GDM1 (cell line): ENCODE measurements around the gene CSNK1G1.
A peak's percentile ranks its signal among the peaks of the same experiment; 100 is the strongest.
"Not testable (repeated sequence)": the region's sequence is repeated elsewhere in the genome, so short reads cannot be mapped to it uniquely, and the experiment has no call there.

Experiments used
- DNase-seq: peaks from one replicate; lab custom pipeline; 2025; lab: John Stamatoyannopoulos, UW

The CSNK1G1 gene

DNA sequence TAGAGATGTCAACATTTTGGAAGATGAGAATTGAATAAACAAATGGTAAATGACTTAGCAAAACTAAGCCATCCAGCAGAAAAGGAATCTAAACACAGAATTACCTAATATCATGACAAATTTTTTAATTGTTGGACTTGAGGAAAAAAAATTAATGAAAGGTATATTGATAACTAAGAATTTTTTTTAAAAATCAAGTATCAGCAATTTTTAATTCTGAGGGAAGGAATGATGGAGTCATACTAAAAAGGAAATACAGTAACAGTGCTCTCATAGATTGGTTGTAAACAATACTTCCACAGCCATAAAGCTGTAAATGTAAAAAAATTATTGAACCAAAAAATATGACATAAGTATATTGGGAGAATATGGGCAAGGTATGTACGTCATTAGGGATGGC lies 68.0 kb downstream of the CSNK1G1 start:
- DNase-seq, result no peak

DNA sequence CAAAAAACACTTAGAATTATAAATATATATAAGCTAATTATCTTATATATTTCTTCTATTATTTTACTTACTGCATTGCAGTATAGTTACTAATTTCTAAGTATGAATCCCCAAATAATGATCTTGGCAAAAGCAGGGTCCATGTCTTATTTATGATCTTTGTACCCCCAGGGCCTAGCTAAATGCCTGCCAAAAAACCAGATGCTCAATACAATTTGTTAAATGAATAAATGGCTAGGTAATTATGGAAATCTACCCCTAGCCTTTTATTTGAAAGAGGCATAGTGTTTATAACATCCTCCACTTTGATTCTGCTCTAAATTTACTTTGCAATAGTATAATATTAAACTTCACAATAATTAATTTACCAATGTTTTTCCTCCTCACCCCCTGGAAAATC lies 69.5 kb downstream of the CSNK1G1 start:
- DNase-seq, result no peak

DNA sequence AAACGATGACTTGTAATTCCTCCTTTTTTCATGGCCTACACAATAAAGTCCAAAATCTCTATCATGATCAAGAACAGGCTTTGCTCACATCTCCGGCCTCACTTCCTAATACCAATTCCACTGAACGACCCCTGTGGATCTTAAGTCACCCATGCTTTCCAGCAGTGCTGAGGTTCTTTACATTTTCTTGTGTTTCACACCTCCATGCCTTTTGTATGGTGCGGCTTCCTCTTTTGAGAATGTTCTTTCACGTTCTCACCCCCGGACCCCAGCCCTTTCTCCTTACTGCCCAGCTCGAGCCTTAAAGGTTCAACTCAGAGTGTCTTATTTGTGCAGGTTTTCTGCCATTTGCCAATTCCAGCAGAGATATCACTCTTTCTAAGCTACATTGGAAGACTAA lies 70.1 kb downstream of the CSNK1G1 start:
- DNase-seq, result no peak

DNA sequence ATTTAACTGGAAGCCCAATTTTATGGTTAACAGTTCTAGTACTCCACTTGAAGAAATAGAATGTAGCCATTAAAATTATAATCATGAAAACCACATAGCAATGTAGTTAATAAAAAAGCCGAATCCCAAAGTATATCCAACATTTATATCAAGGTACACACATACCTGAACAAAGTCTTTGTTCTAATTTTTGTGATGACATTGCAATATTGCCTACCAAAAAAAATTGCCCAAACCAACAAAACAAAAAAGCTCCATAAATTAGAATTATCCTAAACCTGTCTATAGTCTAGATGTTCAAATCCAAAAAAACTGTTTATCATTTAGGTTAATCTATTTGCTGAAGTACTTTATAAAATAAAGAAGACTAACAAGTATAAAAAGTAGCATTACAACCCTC lies 70.8 kb downstream of the CSNK1G1 start:
- DNase-seq, result no peak

DNA sequence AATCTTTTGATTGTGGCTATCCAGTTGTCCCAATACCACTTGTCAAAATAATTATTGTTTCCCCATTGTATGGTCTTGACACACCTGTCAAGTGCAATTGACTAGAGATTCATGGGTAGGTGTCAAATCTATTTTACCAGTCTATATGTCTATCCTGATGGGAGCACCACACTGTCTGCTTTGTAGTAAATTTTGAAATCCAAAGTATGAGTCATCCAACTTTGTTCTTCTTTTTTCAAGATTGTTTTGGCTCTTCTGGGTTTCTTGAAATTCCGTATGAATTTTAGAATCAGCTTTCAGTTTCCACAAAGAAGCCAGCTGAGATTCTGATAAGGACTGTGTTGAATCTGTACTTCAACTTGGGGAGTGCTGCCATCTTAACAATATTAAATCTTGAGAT lies 71.9 kb downstream of the CSNK1G1 start:
- no peak for DNase-seq

DNA sequence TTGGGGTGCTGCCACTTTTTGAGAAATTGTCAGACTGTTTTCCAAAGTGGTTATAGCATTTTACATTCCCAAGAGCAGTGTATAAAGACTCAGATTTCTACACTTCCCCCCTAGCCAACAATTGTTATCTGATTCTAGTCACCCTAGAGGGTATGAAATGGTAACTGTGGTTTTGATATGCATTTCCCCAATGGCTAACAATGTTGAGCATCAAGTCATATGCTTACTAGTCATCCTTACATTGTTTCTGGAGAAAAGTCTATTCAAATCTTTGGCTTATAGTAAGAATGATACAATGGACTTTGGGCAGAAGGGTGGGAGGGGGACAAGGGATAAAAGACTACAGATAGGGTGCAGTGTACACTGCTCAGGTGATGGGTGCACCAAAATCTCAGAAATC lies 73.3 kb downstream of the CSNK1G1 start:
- no peak for DNase-seq

DNA sequence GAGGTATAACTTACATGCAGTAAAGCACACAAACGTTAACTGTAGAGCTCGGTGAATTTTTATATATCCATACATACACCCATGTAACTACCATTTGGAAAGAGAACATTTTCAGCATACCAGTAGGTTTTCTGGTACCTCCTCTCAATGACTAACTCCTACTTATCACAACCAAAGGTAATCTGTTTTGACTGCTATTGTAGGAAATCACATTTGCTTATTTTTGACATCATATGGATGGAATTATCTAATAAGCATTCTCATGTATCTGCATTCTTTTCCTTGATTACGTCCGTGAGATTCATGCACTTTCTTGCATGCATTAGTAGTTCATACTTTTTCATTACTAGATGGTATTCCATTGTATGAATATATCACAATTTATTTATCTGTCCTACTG lies 76.8 kb downstream of the CSNK1G1 start:
- DNase-seq, result no peak

DNA sequence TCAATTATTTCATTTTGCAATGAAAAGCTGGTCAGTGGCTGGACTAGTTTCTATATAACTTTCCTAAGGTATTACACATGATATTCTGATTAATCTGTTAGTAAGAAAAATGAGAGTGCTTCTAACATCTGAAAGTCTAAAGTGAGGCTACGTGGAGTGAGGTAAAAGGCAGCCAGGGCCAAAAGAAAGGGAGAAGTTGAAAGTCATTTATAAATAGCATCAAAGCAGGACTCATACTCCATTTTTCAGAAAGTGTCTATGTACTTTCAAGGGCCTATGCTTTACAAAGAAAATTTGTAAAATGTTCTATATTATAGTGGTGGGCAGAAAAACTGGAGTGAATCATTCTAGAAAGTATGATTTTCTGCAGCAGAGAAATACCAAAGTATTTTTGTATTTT lies 80.0 kb downstream of the CSNK1G1 start:
- no peak for DNase-seq

DNA sequence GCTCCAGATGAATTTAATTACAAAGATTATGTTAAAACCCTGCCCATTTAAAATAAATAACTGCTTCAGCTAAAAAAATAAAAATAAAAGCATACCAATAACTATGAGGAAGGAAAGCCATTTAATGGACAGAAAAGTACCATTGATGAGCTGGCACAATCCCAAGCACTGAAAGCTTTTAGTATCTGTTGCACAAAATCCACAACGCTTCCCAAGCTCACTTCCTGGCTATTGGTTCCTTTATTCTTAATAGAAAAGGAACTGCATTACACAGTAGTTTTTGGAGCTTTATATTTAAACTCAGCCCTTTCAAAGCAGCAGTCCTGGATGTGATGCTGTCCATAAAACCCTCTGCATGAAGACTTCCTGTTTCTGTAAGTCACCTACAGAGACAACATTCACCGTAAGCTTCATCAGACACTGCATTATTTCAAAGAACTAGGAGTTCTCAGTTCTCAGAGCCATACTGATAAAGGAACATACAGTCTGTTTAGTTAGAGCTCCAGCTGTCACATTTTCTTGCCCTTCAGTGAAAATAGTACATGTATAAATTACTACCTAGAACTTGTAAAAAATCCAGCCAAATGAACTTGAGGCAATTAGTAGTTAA lies 81.5 kb downstream of the CSNK1G1 start:
- DNase-seq, result peak; percentile 4

DNA sequence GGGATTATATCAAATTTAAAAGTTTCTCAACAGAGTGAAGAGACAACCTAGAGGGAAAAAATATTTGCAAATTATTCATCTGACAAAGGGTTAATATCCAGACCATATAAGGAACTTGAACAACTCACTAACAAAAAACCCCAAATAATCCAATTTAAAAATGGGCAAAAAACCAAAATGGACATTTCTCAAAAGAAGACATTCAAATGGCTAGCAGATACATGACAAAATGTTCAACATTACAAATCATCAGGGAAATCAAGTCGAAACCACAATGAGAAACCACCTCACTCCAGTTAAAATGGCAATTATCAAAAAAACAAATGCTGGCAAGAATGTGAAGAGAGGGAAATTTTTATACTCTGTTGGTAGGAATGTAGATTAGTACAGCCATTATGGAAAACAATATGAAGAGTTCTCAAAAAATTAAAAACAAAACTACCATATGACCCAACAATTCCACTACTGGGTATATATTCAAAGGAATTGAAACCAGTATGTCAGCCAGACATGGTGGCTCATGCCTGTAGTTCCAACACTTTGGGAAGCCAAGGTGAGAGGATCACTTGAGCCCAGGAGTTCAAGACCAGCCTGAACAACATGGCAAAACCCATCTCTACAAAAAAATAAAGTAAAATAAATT lies 88.5 kb downstream of the CSNK1G1 start:
- DNase-seq, result no peak

DNA sequence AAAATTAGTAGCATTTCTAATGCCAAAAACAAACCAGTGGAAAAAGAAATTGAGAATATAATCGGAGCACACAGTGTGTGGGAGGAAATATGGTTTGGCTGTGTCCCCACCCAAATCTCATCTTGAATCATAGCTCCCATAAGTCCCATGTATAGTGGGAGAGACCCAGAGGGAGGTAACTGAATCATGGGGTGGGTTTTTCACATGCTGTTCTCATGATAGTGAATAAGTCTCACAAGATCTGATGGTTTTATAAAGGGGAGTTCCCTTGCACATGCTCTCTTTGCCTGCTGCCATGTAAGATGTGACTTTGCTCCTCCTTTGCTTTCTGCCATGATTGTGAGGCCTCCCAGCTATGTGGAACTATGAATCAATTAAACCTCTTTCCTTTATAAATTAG lies 90.8 kb downstream of the CSNK1G1 start:
- DNase-seq, result not testable (repeated sequence)

DNA sequence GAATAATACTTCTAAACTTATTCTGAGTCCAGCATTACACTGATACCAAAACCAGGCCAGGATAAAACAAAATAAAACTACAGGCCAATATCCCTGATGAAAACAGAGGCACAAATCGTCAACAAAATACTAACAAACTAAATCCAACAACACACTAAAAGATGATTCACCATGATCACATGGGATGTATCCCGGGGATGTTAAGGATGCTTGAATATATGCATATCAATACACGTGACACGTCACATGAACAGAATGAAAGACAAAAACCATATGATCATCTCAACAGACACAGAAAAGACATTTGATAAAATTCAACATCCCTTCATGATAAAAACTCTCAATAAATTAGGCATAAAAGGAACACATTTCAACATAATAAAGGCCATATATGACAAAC lies 91.5 kb downstream of the CSNK1G1 start:
- no peak for DNase-seq

DNA sequence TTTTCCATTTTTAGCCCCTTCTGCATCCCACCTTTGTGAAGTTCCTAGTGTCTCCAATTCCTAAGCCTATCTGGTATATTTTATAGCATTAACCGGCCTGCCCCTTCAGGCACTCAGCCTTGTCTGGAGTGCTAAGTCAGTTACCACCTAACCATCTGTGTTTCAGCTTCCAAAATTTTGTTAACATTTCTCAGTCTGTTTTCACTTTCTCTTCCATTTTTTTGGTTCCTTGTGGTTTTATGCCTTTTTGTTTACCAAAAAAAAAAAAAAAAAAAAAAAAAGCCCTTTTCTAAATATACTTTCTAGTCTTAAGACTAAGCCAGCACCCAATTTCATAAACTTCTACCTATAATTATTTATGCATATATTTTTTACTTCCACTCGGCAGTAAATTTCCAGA lies 92.4 kb downstream of the CSNK1G1 start:
- no peak for DNase-seq

DNA sequence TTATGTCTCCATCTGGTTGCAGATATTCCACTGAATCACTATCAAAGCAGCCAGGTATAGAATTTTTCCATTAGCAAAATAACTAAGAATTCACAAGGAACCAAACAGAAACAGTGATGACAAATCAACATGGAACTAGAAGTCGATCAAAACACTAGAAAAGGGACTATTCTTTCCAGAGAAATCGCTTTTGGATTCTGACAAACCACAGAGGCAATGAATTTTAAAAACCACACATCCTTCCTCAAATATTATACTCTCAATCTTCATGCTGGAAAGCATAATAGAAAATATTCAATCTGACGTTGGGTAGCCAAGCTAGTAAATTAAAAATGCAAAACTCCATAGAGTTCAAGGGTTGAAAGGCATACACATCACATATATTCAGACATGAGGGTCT lies 99.9 kb downstream of the CSNK1G1 start:
- no peak for DNase-seq

DNA sequence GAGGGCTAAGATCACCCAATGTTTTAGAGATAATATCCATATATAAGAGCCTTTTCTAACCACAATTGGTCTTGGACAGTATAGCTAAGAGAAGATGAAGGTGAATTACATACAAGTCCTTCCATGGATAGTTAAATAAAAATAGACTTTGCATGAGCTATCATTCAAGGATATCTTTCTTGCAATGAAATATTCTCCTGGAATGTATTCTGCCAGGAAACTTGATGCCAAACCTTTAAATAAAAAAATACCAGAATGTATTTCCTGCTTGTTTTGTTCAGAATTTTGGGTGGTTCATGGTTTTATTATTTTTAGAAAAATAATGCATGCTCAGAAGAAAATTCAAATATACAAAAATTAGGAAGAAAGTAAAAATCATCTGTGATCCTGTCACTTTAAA lies 104.3 kb downstream of the CSNK1G1 start:
- DNase-seq, result no peak

DNA sequence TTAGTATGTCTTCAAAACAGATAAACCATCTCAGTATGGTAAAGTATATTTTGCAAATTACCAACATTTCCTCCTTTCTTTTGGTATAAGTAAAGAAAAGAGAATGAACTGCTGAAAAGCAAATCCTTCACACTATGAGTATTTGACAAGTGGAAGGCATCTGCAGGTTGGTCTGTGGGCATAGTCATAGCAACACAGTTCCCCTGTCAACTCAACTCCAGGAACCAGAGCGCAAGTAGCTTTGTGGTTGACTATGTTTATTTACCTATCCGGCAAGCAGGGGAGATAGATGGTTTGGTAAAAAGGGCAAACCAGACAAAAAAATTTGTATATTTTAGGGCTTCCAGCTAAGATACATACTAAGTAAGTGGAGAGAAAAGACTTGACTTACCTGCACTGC lies 104.9 kb downstream of the CSNK1G1 start:
- no peak for DNase-seq

DNA sequence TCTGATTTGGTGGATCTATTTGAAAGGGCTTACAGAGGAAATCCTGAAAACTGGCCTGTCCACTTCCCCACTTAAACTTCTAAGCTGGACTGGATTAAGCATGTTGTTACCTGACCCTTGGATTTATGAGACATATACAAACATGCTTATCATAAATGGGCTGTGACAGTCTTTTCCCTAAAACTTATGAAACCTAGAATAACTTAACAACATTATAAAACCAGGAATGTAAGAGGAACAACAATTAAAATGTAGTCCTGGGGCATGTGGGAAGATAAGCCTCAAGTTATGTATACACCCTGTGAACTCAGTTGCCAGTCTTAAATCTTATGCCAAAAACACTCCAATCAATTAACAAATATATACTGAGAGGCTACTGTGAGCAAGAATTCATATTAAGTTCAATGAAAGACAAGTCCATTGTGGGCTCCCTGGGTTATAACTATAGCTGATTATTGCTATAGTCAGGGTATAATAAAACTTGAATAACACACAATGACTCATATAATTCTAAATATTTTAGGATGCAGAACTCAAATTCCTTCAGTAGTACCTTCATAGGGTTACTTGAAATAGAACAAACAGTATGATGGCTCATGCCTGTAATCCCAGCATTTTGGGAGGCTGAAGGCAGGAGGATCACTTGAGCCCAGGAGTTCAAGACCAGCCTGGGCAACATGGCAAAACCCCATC lies 105.9 kb downstream of the CSNK1G1 start:
- no peak for DNase-seq

DNA sequence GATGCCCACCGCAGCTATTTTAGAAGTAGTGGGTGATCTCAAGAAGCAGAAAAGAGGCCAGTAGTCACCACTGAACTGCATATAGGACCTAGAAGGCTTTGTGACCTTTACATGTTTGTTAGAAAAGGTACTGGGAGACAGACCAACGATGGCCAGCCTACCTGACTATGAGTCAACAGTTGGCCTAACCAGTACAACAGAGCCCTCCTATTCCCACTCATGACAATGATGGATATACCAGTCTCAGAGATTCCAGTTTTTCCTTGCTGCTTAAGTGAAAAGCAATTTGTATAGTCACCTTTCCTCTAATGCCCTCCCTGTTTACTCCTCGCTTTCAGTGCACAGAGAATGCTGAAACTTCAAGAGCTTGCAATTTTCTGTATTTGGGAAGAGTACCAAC lies 106.6 kb downstream of the CSNK1G1 start:
- DNase-seq, result no peak

DNA sequence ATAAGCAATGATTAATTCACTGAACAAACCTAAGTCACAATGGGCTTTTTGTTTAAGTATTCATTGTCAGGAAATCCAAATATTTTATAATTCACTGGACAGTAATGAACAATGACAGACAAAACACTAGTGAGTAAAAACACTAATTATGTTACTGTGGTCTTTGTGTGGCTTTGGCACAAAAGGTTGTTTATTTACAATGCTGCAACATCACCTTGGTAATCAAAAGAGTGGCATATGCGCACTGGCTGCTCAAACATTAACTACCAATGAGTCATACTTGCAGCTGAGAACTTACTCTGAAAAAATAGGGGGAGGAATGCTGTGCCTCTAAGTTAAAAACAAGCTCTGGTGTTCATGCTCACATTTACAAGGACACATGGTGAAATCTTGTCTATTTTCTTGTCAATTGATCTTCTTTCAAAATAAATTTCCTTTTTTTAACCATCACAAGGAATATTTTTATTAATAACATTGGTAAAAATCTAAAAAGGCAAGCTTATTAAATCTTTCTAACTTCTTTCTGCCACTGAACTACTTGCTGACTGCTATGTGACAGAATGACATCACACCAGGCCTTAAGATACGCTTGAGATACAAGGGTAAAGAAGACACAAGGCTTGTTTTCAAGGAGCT lies 107.9 kb downstream of the CSNK1G1 start:
- DNase-seq, result no peak

DNA sequence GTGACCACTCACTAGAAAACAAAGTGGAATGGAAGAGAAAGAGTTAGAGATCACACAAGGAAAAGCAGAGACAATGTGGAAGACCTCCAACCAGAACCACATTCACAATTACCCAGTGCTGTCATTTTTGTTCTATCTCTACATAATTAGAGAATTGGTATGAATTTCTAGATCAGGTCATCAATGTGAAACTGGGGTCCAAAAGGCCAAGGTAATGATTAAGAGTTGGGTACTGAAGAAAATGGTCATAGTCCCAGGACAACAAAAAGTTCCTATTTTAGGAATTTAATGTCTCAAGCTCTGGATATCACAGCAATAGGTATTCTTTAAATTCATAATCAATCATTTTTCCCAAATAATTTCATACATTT lies 108.5 kb downstream of the CSNK1G1 start:
- no peak for DNase-seq

DNA sequence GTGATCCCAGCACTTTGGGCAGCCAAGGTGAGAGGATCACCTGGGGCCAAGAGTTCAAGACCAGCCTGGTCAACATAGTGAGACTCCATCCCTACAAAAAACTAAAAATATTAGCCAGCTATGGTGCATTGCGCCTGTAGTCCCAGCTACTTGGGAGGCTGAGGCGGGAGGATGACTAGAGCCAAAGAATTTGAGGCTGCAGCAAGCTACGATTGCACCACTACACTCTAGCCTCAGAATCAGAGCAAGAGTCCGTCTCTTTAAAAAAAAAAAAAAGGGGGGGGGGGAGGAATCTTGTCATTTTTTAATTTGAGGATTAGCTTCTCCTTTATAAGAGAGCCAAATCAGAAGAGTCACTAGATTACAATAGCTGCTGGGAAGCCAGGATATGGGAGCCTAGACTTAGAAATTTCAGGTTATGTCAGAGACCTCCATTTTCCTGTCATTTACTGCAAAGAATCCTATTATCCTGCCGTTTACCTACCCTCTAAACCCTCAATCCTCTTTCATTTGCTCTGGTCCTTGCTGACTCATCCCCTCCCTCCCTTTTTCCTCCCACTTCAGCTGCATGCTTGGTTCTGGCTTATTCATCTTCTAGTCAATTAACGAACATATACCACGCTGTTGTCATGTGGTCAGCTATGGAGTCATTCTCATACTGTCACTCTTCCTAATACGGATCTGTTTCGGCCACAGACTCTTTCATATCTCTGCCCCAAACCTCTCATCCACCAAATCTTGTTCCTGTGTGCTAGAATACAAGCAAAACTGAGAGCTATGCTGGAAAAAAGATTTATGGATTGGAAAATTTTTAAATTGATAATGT lies 109.4 kb downstream of the CSNK1G1 start:
- peak; percentile 3 for DNase-seq

DNA sequence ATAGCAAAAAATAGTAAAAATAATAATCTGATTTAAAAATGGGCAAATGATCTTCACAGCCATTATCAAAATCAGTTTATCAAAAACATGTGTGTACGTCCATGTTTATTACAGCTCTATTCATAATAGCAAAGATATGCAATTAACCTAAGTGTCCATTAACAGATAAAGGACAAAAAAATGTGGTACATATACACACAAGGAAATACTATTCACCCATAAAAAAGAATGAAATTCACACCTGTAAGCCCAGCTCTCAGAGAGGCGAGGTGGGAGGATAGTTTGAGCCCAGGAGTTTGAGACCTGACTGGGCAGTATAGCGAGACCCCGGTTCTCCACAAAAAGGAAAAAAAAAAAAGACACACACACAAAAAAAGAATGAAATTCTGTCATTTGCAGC lies 110.6 kb downstream of the CSNK1G1 start:
- DNase-seq, result no peak
